Measurements from ENCODE around the gene VWF. TPM values are rescaled to one million over a fixed set of nuclear protein-coding genes. Genes with fewer than 3 reads are reported as not detected.

VWF gene
- polyA plus RNA-seq, 1 donor (not counting 4 experiments of a cell fraction or from before 2014, with no cell fraction given) = 0.01 TPM

DNA sequence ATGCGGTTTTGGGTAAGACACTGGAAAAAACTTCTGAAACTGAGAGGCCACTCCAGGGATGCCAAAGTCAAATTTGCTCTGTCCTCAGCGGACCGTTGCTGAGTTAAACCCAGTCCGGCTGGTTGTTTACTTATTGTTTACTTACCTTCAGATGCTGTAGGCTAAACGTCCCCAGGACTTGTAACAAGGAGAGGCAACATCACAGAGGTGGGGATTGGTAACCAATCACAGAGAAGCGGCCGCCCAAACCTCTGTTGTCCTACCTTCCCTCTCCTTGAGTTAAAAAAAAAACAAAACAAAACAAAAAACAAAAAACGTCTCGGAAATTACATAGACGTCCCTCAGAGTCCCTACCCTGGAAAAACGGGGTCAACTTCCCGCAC lies 179.8 kb downstream of the VWF start:
- dilution Hi-C loops (cut with MboI; ENCODE audit: extremely low pct_ligation_motif_present, low sequenced_read_pairs) = no loop called here

GRCh38 chr12:5944053-5944452 lies 180.4 kb downstream of the VWF start:
- FAIRE-seq (no peak), DNase-seq (ENCODE audit: low read depth, low spot score) (no peak)
- no peak for TF ChIP-seq EZH2 (IDR thresholded peaks at IDR 0.05; ENCODE audit: low read length)
- TF ChIP-seq, protein P1, sequence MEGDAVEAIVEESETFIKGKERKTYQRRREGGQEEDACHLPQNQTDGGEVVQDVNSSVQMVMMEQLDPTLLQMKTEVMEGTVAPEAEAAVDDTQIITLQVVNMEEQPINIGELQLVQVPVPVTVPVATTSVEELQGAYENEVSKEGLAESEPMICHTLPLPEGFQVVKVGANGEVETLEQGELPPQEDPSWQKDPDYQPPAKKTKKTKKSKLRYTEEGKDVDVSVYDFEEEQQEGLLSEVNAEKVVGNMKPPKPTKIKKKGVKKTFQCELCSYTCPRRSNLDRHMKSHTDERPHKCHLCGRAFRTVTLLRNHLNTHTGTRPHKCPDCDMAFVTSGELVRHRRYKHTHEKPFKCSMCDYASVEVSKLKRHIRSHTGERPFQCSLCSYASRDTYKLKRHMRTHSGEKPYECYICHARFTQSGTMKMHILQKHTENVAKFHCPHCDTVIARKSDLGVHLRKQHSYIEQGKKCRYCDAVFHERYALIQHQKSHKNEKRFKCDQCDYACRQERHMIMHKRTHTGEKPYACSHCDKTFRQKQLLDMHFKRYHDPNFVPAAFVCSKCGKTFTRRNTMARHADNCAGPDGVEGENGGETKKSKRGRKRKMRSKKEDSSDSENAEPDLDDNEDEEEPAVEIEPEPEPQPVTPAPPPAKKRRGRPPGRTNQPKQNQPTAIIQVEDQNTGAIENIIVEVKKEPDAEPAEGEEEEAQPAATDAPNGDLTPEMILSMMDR (optimal IDR thresholded peaks at IDR 0.05 in 1 of 3, IDR thresholded peaks at IDR 0.05 in 1 of 3, conservative IDR thresholded peaks at IDR 0.05 in 1 of 3; ENCODE audit: extremely low read depth in 1 of 3, insufficient read depth in 2 of 3, low read length in 3 of 3) = no peak
- H3K36me3 ChIP-seq (ENCODE audit: control insufficient read depth in 2 of 2, extremely low read depth in 1 of 2, insufficient read depth in 2 of 2, low read length in 2 of 2) = no peaks in the 10 kb centered on the region
- H3K9me3 ChIP-seq (ENCODE audit: control insufficient read depth, low read depth, low read length) = no peaks in the 10 kb centered on the region
- no peaks in the 10 kb centered on the region for H3K79me2 ChIP-seq (ENCODE audit: control insufficient read depth, insufficient read depth, low read length)
- H2AFZ ChIP-seq (ENCODE audit: control insufficient read depth, low read length) = no peak overlapping the region
- no peak overlapping the region for H3K4me2 ChIP-seq (ENCODE audit: control insufficient read depth, extremely low read depth, insufficient read depth, low read depth, low read length)
- dilution Hi-C loops (cut with MboI; ENCODE audit: extremely low pct_ligation_motif_present, low sequenced_read_pairs) = no loop called here
- H3K4me1 ChIP-seq (ENCODE audit: control insufficient read depth, extremely low read depth, insufficient read depth, low read length) = no peaks in the 10 kb centered on the region
- peaks cover 43% of the 10 kb centered on the region for H3K27me3 ChIP-seq (ENCODE audit: control insufficient read depth, extremely low read depth, insufficient read depth, low read length)
- no peaks in the 10 kb centered on the region for H4K20me1 ChIP-seq (ENCODE audit: control insufficient read depth, extremely low read depth, insufficient read depth, low read length)
- H3K4me3 ChIP-seq (ENCODE audit: control insufficient read depth in 2 of 3, extremely low read depth in 1 of 3, insufficient read depth in 2 of 3, low read depth in 1 of 3, low read length in 3 of 3) = no peak overlapping the region
- H3K9me1 ChIP-seq (ENCODE audit: control insufficient read depth, extremely low read depth, insufficient read depth, low read length) = no peaks in the 10 kb centered on the region
- no peak overlapping the region for H3K9ac ChIP-seq (ENCODE audit: control insufficient read depth, extremely low read depth, insufficient read depth, low read length)
- no peak overlapping the region for H3K27ac ChIP-seq (ENCODE audit: control insufficient read depth, insufficient read depth, low read length)

More for the DNA sequence above, 179.8 kb downstream of the VWF start:
- Histone ChIP-seq H3K9me1 (ENCODE audit: control insufficient read depth, extremely low read depth, insufficient read depth, low read length) (no peaks in the 10 kb centered on the region), H3K27me3 (ENCODE audit: control insufficient read depth, extremely low read depth, insufficient read depth, low read length) (peaks cover 44% of the 10 kb centered on the region), H4K20me1 (ENCODE audit: control insufficient read depth, extremely low read depth, insufficient read depth, low read length) (no peaks in the 10 kb centered on the region), H3K4me1 (ENCODE audit: control insufficient read depth, extremely low read depth, insufficient read depth, low read length) (no peaks in the 10 kb centered on the region), H3K9me3 (ENCODE audit: control insufficient read depth, low read depth, low read length) (no peaks in the 10 kb centered on the region), H3K27ac (ENCODE audit: control insufficient read depth, insufficient read depth, low read length) (no peak overlapping the region), H2AFZ (ENCODE audit: control insufficient read depth, low read length) (no peak overlapping the region), H3K79me2 (ENCODE audit: control insufficient read depth, insufficient read depth, low read length) (no peaks in the 10 kb centered on the region), H3K4me3 (ENCODE audit: control insufficient read depth in 2 of 3, extremely low read depth in 1 of 3, insufficient read depth in 2 of 3, low read depth in 1 of 3, low read length in 3 of 3) (peak overlapping the region; percentile 12 to 31 (median 21)), H3K4me2 (ENCODE audit: control insufficient read depth, extremely low read depth, insufficient read depth, low read depth, low read length) (peak overlapping the region; percentile 52), H3K9ac (ENCODE audit: control insufficient read depth, extremely low read depth, insufficient read depth, low read length) (no peak overlapping the region), H3K36me3 (ENCODE audit: control insufficient read depth in 2 of 2, extremely low read depth in 1 of 2, insufficient read depth in 2 of 2, low read length in 2 of 2) (no peaks in the 10 kb centered on the region)
- FAIRE-seq (no peak), DNase-seq (ENCODE audit: low read depth, low spot score) (no peak)
- TF ChIP-seq, protein P1 (optimal IDR thresholded peaks at IDR 0.05 in 1 of 3, IDR thresholded peaks at IDR 0.05 in 1 of 3, conservative IDR thresholded peaks at IDR 0.05 in 1 of 3; ENCODE audit: extremely low read depth in 1 of 3, insufficient read depth in 2 of 3, low read length in 3 of 3) = no peak
- no peak for TF ChIP-seq EZH2 (IDR thresholded peaks at IDR 0.05; ENCODE audit: low read length)
